ENCODE results near the gene AFF3. TPM values are rescaled to one million over a fixed set of nuclear protein-coding genes. Genes with fewer than 3 reads are reported as not detected.

The AFF3 gene
- total RNA-seq, 1 donor from 2014 or later, result 12.2 TPM

DNA sequence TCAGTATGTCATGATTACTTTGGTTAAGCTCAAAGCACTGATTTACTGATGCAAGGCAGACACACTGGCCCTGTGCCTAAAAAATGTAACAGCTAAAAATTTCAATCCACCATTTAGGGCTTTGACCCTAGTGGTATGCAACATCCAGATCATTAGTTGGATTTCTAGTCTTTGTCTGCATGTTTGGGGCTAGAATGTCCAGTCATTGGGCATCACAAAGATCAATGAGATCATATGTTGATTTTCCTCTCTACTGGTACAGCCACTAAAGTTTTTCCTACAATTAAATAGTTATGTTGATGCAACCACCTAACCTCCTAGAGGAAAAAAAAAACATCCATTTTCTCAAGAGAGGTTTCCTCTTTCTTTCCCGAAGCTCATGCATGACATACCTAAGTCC lies 599.1 kb downstream of the AFF3 start:
- Mint-ChIP-seq H3K4me1 (ENCODE audit: unreplicated experiment) (no peaks in the 10 kb centered on the region), H3K36me3 (ENCODE audit: low read depth, unreplicated experiment) (no peaks in the 10 kb centered on the region), H3K9me3 (ENCODE audit: unreplicated experiment) (no peaks in the 10 kb centered on the region), H3K27me3 (ENCODE audit: unreplicated experiment) (no peaks in the 10 kb centered on the region), H3K4me3 (ENCODE audit: unreplicated experiment) (no peak overlapping the region), H3K27ac (ENCODE audit: unreplicated experiment) (no peak overlapping the region)
- TF ChIP-seq, protein P1, sequence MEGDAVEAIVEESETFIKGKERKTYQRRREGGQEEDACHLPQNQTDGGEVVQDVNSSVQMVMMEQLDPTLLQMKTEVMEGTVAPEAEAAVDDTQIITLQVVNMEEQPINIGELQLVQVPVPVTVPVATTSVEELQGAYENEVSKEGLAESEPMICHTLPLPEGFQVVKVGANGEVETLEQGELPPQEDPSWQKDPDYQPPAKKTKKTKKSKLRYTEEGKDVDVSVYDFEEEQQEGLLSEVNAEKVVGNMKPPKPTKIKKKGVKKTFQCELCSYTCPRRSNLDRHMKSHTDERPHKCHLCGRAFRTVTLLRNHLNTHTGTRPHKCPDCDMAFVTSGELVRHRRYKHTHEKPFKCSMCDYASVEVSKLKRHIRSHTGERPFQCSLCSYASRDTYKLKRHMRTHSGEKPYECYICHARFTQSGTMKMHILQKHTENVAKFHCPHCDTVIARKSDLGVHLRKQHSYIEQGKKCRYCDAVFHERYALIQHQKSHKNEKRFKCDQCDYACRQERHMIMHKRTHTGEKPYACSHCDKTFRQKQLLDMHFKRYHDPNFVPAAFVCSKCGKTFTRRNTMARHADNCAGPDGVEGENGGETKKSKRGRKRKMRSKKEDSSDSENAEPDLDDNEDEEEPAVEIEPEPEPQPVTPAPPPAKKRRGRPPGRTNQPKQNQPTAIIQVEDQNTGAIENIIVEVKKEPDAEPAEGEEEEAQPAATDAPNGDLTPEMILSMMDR (IDR thresholded peaks at IDR 0.05; ENCODE audit: unreplicated experiment), result no peak
- no peak for DNase-seq (ENCODE audit: low spot score)

DNA sequence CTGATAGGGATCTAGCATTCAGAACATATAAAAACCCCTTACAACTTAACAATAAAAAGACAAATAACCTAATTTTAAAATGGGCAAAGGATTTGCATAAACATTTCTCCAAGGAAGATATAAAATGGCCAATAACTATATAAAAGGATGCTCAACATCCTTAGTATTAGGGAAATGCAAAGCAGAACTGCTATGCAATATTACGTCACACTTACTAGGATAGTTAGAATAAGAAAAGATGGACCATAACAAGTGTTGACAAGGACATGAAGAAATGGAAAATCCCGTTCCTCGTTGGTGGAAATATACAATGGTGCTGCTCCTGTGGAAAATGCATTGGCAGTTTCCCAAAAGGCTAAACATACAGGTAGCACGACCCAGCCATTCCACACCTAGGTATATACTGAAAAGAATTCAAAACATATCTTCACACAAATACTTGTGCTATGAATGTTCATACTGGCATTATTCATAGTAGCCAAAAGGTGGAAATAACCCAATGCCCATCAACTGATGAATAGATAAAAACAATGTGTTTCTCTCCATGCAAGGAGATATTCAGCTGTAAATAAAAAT lies 604.4 kb downstream of the AFF3 start:
- no peaks in the 10 kb centered on the region for H3K9me3 Mint-ChIP-seq (ENCODE audit: unreplicated experiment)
- H3K4me3 Mint-ChIP-seq (ENCODE audit: unreplicated experiment), result no peak overlapping the region
- no peak for DNase-seq (ENCODE audit: low spot score)
- H3K27ac Mint-ChIP-seq (ENCODE audit: unreplicated experiment), result no peak overlapping the region
- H3K4me1 Mint-ChIP-seq (ENCODE audit: unreplicated experiment), result no peaks in the 10 kb centered on the region
- H3K27me3 Mint-ChIP-seq (ENCODE audit: unreplicated experiment), result peaks cover 2% of the 10 kb centered on the region
- no peaks in the 10 kb centered on the region for H3K36me3 Mint-ChIP-seq (ENCODE audit: low read depth, unreplicated experiment)
- TF ChIP-seq, protein P1 (IDR thresholded peaks at IDR 0.05; ENCODE audit: unreplicated experiment), result no peak

DNA sequence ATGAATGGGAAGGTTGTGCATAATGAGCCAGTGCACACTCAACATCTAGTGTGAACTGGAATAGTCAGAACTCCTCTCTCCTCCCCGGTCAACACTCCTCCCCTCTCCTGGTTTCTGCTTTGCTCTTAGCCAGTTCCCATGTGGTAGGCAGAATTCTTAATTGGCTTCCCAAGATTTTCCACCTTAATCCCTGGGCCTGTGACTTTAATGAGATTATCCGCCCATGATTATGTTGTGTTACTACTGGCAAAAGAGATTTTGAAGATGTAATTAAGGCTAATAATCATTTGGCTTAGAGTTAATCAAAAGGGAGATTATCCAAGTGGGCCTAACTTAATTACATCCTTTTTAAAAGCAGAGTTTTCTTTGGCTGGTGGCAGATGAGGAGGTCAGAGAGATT lies 618.3 kb downstream of the AFF3 start:
- TF ChIP-seq, protein P1 (IDR thresholded peaks at IDR 0.05; ENCODE audit: unreplicated experiment), result no peak
- Mint-ChIP-seq H3K9me3 (ENCODE audit: unreplicated experiment) (no peaks in the 10 kb centered on the region), H3K36me3 (ENCODE audit: low read depth, unreplicated experiment) (no peaks in the 10 kb centered on the region), H3K27ac (ENCODE audit: unreplicated experiment) (no peak overlapping the region), H3K27me3 (ENCODE audit: unreplicated experiment) (peaks cover 2% of the 10 kb centered on the region), H3K4me1 (ENCODE audit: unreplicated experiment) (no peaks in the 10 kb centered on the region), H3K4me3 (ENCODE audit: unreplicated experiment) (no peak overlapping the region)
- DNase-seq (ENCODE audit: low spot score), result no peak

DNA sequence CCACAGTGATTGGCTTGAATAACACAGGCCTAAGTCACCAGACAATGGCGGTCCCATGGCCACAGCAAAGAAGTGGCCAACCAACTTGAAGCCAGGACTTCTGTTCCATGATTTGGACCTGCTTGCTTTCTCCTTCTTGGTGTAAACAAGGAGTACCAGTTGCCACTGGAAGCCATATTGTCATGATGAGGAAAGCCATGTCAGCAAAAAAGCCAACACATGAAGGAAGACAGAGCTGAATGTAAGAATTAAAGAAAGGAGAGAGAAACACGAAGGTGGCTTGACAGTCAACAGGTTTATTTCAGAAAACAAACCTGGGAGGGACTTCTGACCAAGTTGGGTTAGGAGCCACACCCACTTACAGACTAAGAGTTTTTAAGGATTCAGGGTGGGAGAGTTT lies 620.2 kb downstream of the AFF3 start:
- no peaks in the 10 kb centered on the region for H3K36me3 Mint-ChIP-seq (ENCODE audit: low read depth, unreplicated experiment)
- H3K4me1 Mint-ChIP-seq (ENCODE audit: unreplicated experiment), result no peaks in the 10 kb centered on the region
- H3K9me3 Mint-ChIP-seq (ENCODE audit: unreplicated experiment), result no peaks in the 10 kb centered on the region
- no peak overlapping the region for H3K27ac Mint-ChIP-seq (ENCODE audit: unreplicated experiment)
- H3K4me3 Mint-ChIP-seq (ENCODE audit: unreplicated experiment), result no peak overlapping the region
- H3K27me3 Mint-ChIP-seq (ENCODE audit: unreplicated experiment), result peaks cover 4% of the 10 kb centered on the region
- no peak for DNase-seq (ENCODE audit: low spot score)
- TF ChIP-seq, protein P1 (IDR thresholded peaks at IDR 0.05; ENCODE audit: unreplicated experiment), result no peak

DNA sequence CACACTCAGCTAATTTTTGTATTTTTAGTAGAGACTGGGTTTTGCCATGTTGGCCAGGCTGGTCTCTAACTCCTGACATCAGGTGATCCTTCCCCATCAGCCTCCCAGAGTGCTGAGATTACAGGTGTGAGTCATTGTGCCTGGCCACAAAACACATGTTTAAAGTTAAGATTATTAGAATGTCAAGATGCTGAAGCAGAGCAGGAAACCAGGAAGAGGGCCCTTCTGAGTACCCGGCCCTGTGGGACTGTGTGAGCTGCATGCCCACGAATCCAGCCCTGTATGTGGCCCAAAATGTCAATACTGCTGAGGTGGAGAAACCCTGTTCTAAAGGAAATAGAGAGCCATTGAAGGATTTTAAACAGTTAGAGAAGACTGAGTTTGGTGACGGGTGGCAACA lies 621.6 kb downstream of the AFF3 start:
- no peak for DNase-seq (ENCODE audit: low spot score)
- H3K9me3 Mint-ChIP-seq (ENCODE audit: unreplicated experiment), result no peaks in the 10 kb centered on the region
- no peaks in the 10 kb centered on the region for H3K4me1 Mint-ChIP-seq (ENCODE audit: unreplicated experiment)
- no peaks in the 10 kb centered on the region for H3K36me3 Mint-ChIP-seq (ENCODE audit: low read depth, unreplicated experiment)
- H3K27ac Mint-ChIP-seq (ENCODE audit: unreplicated experiment), result no peak overlapping the region
- TF ChIP-seq, protein P1 (IDR thresholded peaks at IDR 0.05; ENCODE audit: unreplicated experiment), result no peak
- H3K27me3 Mint-ChIP-seq (ENCODE audit: unreplicated experiment), result peaks cover 4% of the 10 kb centered on the region
- H3K4me3 Mint-ChIP-seq (ENCODE audit: unreplicated experiment), result no peak overlapping the region
